CD14-positive monocyte (primary cell): Measurements from ENCODE around the gene ATP6V0E1. TPM values are rescaled to one million over a fixed set of nuclear protein-coding genes. Genes with fewer than 3 reads are reported as not detected.
A peak's percentile ranks its signal among the peaks of the same experiment; 100 is the strongest.
"Not testable (repeated sequence)": the region's sequence is repeated elsewhere in the genome, so short reads cannot be mapped to it uniquely, and the experiment has no call there.

Experiments
- DNase-seq, 3 donors: peaks; one replicate each; pipeline ENCODE4 v3.0.0-alpha.2; 2011 to 2022
- H2AFZ ChIP-seq: 2 replicates; pipeline ENCODE4 v1.6.0; 2012; ENCODE audit warnings: mild to moderate bottlenecking, low read depth, low read length, inconsistent platforms; ENCODE audit not compliant: insufficient read depth, poor library complexity, severe bottlenecking
- H3K27ac ChIP-seq, 2 donors: 1 replicate in 1 of 2; 2 replicates in 1 of 2; pipeline ENCODE4 v1.5.1; 2012 to 2013; ENCODE audit warnings: low read length in 2 of 2, control low read depth in 1 of 2, inconsistent platforms in 1 of 2, low read depth in 1 of 2, mild to moderate bottlenecking in 1 of 2
- H3K27me3 ChIP-seq, 2 donors: one replicate each; pipeline versions ENCODE4 v1.6.0 to v1.6.1; 2011 to 2013; ENCODE audit warnings: low read length in 2 of 2; ENCODE audit not compliant: control insufficient read depth in 2 of 2, insufficient read depth in 2 of 2
- H3K36me3 ChIP-seq, 2 donors: replicated peaks in 1 of 2; 1 replicate in 1 of 2; 2 replicates in 1 of 2; pipeline versions ENCODE4 v1.5.1 to v1.6.1; 2012 to 2013; ENCODE audit warnings: low read length in 2 of 2, control low read depth in 1 of 2, inconsistent platforms in 1 of 2, mild to moderate bottlenecking in 1 of 2; ENCODE audit not compliant: insufficient read depth in 2 of 2, control insufficient read depth in 1 of 2
- H3K4me1 ChIP-seq, 2 donors: 1 replicate in 1 of 2; 2 replicates in 1 of 2; pipeline versions ENCODE4 v1.5.1 to v1.6.1; 2012 to 2013; ENCODE audit warnings: low read length in 2 of 2, control low read depth in 1 of 2, inconsistent platforms in 1 of 2, mild to moderate bottlenecking in 1 of 2, moderate library complexity in 1 of 2; ENCODE audit not compliant: insufficient read depth in 2 of 2, control insufficient read depth in 1 of 2
- H3K4me2 ChIP-seq: replicated peaks from 2 replicates; pipeline ENCODE3; 2012; ENCODE audit warnings: low read length, moderate library complexity, mild to moderate bottlenecking; ENCODE audit not compliant: poor library complexity, severe bottlenecking; ENCODE audit errors: extremely low read depth
- H3K4me3 ChIP-seq, 3 experiments: fragments of 200-600 bp in 1 of 3; sonication (generic) in 1 of 3; replicated peaks in 1 of 3; 1 replicate in 2 of 3; 2 replicates in 1 of 3; pipeline ENCODE4 v1.5.1; 2011 to 2013; ENCODE audit warnings: low read length in 3 of 3, mild to moderate bottlenecking in 3 of 3, control low read depth in 2 of 3, low read depth in 2 of 3, inconsistent platforms in 1 of 3, moderate library complexity in 1 of 3
- H3K79me2 ChIP-seq: 2 replicates; pipeline ENCODE4 v1.6.0; 2012; ENCODE audit warnings: mild to moderate bottlenecking, control low read depth, inconsistent platforms, low read length, moderate library complexity; ENCODE audit not compliant: insufficient read depth
- H3K9ac ChIP-seq: 2 replicates; pipeline ENCODE4 v1.6.0; 2017; ENCODE audit warnings: low read length, mild to moderate bottlenecking; ENCODE audit not compliant: insufficient read depth, poor library complexity, severe bottlenecking
- H3K9me3 ChIP-seq, 2 donors: replicated peaks in 1 of 2; 1 replicate in 1 of 2; 2 replicates in 1 of 2; pipeline versions ENCODE4 v1.5.1 to v1.6.1; 2012 to 2013; ENCODE audit warnings: low read length in 2 of 2, control low read depth in 1 of 2; ENCODE audit not compliant: control insufficient read depth in 1 of 2, insufficient read depth in 1 of 2
- H4K20me1 ChIP-seq: 2 replicates; pipeline ENCODE4 v1.6.0; 2012; ENCODE audit warnings: mild to moderate bottlenecking, low read length, control low read depth, moderate library complexity; ENCODE audit not compliant: insufficient read depth
- H3K27ac Mint-ChIP-seq, 7 donors: one replicate each; pipeline ENCODE4 v1.8.0; 2020; ENCODE audit warnings: mild to moderate bottlenecking in 7 of 7, mixed read lengths in 7 of 7, moderate library complexity in 6 of 7, inconsistent platforms in 2 of 7
- H3K27me3 Mint-ChIP-seq, 3 donors: one replicate each; pipeline ENCODE4 v1.8.0; 2021 to 2022; ENCODE audit warnings: low read depth in 3 of 3, mild to moderate bottlenecking in 3 of 3, mixed read lengths in 3 of 3, moderate library complexity in 3 of 3, inconsistent platforms in 1 of 3
- H3K36me3 Mint-ChIP-seq, 2 donors: one replicate each; pipeline ENCODE4 v1.8.0; 2020; ENCODE audit warnings: mixed read lengths in 2 of 2, inconsistent platforms in 1 of 2, mild to moderate bottlenecking in 1 of 2
- H3K4me1 Mint-ChIP-seq: one replicate; pipeline ENCODE4 v1.8.0; 2020; ENCODE audit warnings: mild to moderate bottlenecking, mixed read lengths
- H3K4me3 Mint-ChIP-seq, 2 donors: one replicate each; pipeline ENCODE4 v1.8.0; 2020; ENCODE audit warnings: mild to moderate bottlenecking in 2 of 2, mixed read lengths in 2 of 2, moderate library complexity in 1 of 2
- H3K9me3 Mint-ChIP-seq, 7 donors: one replicate each; pipeline ENCODE4 v1.8.0; 2020 to 2022; ENCODE audit warnings: mixed read lengths in 7 of 7, mild to moderate bottlenecking in 6 of 7, moderate library complexity in 6 of 7, inconsistent platforms in 2 of 7
- CTCF ChIP-seq: fragments of 200-600 bp; IDR thresholded peaks from one replicate; pipeline ENCODE4 v1.8.0; 2022; ENCODE audit warnings: antibody characterized with exemption, mild to moderate bottlenecking
- WGBS: methylation state at CpG from one replicate; pipeline ENCODE4 v1.1.5; 2013; ENCODE audit warnings: missing lambda C conversion rate; ENCODE audit not compliant: insufficient coverage; 5-methylcytosine and 5-hydroxymethylcytosine counted together
- intact Hi-C, 2 donors: fragments of 100-400 bp; cut with micrococcal nuclease; formaldehyde crosslinking; loops; one replicate each; pipeline versions ENCODE4 v1.15.0 to v1.15.1; 2023
- polyA plus RNA-seq, 3 donors: library from polyadenylated mRNA; depleted of rRNA in 1 of 3; unstranded in 2 of 3; stranded (reverse) in 1 of 3; fragments of 300-500 nt in 2 of 3; fragments of >200 nt in 1 of 3; fragmentation: Illumina TruSeq in 2 of 3; gene quantifications; 1 replicate in 2 of 3; 2 replicates in 1 of 3; pipeline ENCODE4 v1.2.3, GENCODE V29; 2012 to 2021

Gene ATP6V0E1
- polyA plus RNA-seq, 3 donors = 216 to 760 (median 698) TPM

- Mint-ChIP-seq H3K27me3 (no peaks in the 10 kb centered on the region), H3K27ac (peak overlapping the region; percentile 38 to 89 (median 86)), H3K4me1 (peaks cover 84% of the 10 kb centered on the region), H3K36me3 (peaks cover 14 to 25% of the 10 kb centered on the region in 2 donors), H3K9me3 (peaks cover 0 to 2% (median 0%) of the 10 kb centered on the region in 7 donors), H3K4me3 (no peak overlapping the region)
- no peak for TF ChIP-seq CTCF
- H3K9me3 ChIP-seq = no peaks in the 10 kb centered on the region
- no peak overlapping the region for H3K9ac ChIP-seq
- peaks cover 100% of the 10 kb centered on the region for H3K79me2 ChIP-seq
- H4K20me1 ChIP-seq = peaks cover 83% of the 10 kb centered on the region
- intact Hi-C loops = no loop called here
- WGBS = 94% methylated on average over 9 of the region's 13 CpGs
- peak overlapping the region in 1 of 3 experiments; percentile 54 for H3K4me3 ChIP-seq
- peaks cover 82 to 88% of the 10 kb centered on the region in 2 donors for H3K4me1 ChIP-seq
- H3K27ac ChIP-seq = peak overlapping the region; percentile 41 to 92
- H3K27me3 ChIP-seq = no peaks in the 10 kb centered on the region
- peaks cover 8 to 13% of the 10 kb centered on the region in 2 donors for H3K36me3 ChIP-seq
- H2AFZ ChIP-seq = no peak overlapping the region
- H3K4me2 ChIP-seq = peak overlapping the region; percentile 72
- no peak for DNase-seq
These were observed 32.3 kb downstream of the ATP6V0E1 start for GRCh38 chr5:173015598-173016455.

GRCh38 chr5:173016598-173017046 lies 33.1 kb downstream of the ATP6V0E1 start:
- Histone ChIP-seq H3K4me1 (peaks cover 74 to 80% of the 10 kb centered on the region in 2 donors), H3K9me3 (no peaks in the 10 kb centered on the region), H2AFZ (no peak overlapping the region), H3K4me3 (peak overlapping the region in 1 of 3 experiments; percentile 8), H3K9ac (no peak overlapping the region), H3K4me2 (peak overlapping the region; percentile 29), H4K20me1 (peaks cover 83% of the 10 kb centered on the region), H3K79me2 (peaks cover 100% of the 10 kb centered on the region), H3K36me3 (peaks cover 11 to 21% of the 10 kb centered on the region in 2 donors), H3K27ac (peak overlapping the region in 1 of 2 donors; percentile 92), H3K27me3 (no peaks in the 10 kb centered on the region)
- WGBS = 41% methylated on average over 2 of the region's 4 CpGs
- peaks cover 0 to 2% (median 0%) of the 10 kb centered on the region in 3 donors for H3K27me3 Mint-ChIP-seq
- peak overlapping the region; percentile 38 to 89 (median 82) for H3K27ac Mint-ChIP-seq
- no peak for TF ChIP-seq CTCF
- peaks cover 0 to 5% (median 0%) of the 10 kb centered on the region in 7 donors for H3K9me3 Mint-ChIP-seq
- intact Hi-C loops = no loop called here
- H3K36me3 Mint-ChIP-seq = peaks cover 22 to 31% of the 10 kb centered on the region in 2 donors
- H3K4me1 Mint-ChIP-seq = peaks cover 76% of the 10 kb centered on the region
- no peak overlapping the region for H3K4me3 Mint-ChIP-seq
- peak in 2 of 3 donors; percentile 54 to 90 for DNase-seq

- Histone ChIP-seq H4K20me1 (peaks cover 83% of the 10 kb centered on the region), H3K4me1 (peaks cover 69 to 75% of the 10 kb centered on the region in 2 donors), H3K4me3 (peak overlapping the region in 1 of 3 experiments; percentile 8), H3K79me2 (peaks cover 100% of the 10 kb centered on the region), H3K36me3 (peaks cover 11 to 26% of the 10 kb centered on the region in 2 donors), H3K27ac (peak overlapping the region in 1 of 2 donors; percentile 92)
- DNase-seq, H3K27me3 Mint-ChIP-seq, H3K4me2 ChIP-seq, H3K4me3 Mint-ChIP-seq, H3K9ac ChIP-seq, H3K27me3 ChIP-seq, H2AFZ ChIP-seq, H3K9me3 Mint-ChIP-seq, intact Hi-C loops, H3K9me3 ChIP-seq: not testable (repeated sequence)
- Mint-ChIP-seq H3K36me3 (peaks cover 24 to 35% of the 10 kb centered on the region in 2 donors), H3K4me1 (peaks cover 74% of the 10 kb centered on the region), H3K27ac (peak overlapping the region; percentile 38 to 89 (median 82))
- WGBS = 97% methylated on average over 4 of the region's 15 CpGs
These were observed 33.5 kb downstream of the ATP6V0E1 start for GRCh38 chr5:173017087-173017486.
